ENCODE results near the gene PAX2. TPM values are rescaled to one million over a fixed set of nuclear protein-coding genes. Genes with fewer than 3 reads are reported as not detected.

Gene PAX2
- total RNA-seq, 2 donors from 2014 or later = not detected

Other genes starting within 250 kb of the PAX2 start
- gene SEC31B, start 225.7 kb upstream of the PAX2 start, total RNA-seq = 1 to 10 TPM; 7.0 to 9.5 TPM
- 100 to 1,000 TPM; 139 to 152 TPM for gene NDUFB8, start 215.7 kb upstream of the PAX2 start, total RNA-seq
- 10 to 100 TPM; 30.8 to 40.0 TPM for gene HIF1AN, start 209.6 kb upstream of the PAX2 start, total RNA-seq
- gene SLF2, start 167.4 kb downstream of the PAX2 start, total RNA-seq = 10 to 100 TPM; 21.8 to 23.7 TPM
- gene SEMA4G, start 223.9 kb downstream of the PAX2 start, total RNA-seq = 1 to 10 TPM; 1.1 to 1.6 TPM
- gene MRPL43, start 241.9 kb downstream of the PAX2 start, total RNA-seq = 10 to 100 TPM; 48.6 to 53.9 TPM
- gene TWNK, start 242.0 kb downstream of the PAX2 start, total RNA-seq = 1 to 10 TPM; 5.2 to 5.6 TPM

Data from posterior vena cava (tissue), 2 donors.